Neural progenitor cell (in vitro differentiated cells): ENCODE measurements around the gene SUN1. TPM values are rescaled to one million over a fixed set of nuclear protein-coding genes. Genes with fewer than 3 reads are reported as not detected.
"Not testable (repeated sequence)": the region's sequence is repeated elsewhere in the genome, so short reads cannot be mapped to it uniquely, and the experiment has no call there.

Experiments
- DNase-seq: peaks from one replicate; pipeline ENCODE4 v3.0.0-alpha.2; 2016; ENCODE audit warnings: low spot score
- H2AFZ ChIP-seq: fragments of 200-600 bp; sonication (generic); replicated peaks from 2 replicates; pipeline ENCODE4 v1.6.1; 2016; ENCODE audit warnings: antibody characterized with exemption
- H3F3A ChIP-seq: fragments of 200-600 bp; sonication (generic); 2 replicates; pipeline ENCODE4 v1.6.1; 2016; ENCODE audit warnings: antibody characterized with exemption, low read depth
- H3K27ac ChIP-seq: fragments of 200-600 bp; sonication (generic); 2 replicates; pipeline ENCODE4 v1.5.1; 2016; ENCODE audit warnings: mild to moderate bottlenecking
- H3K27me3 ChIP-seq: fragments of 200-600 bp; sonication (generic); 2 replicates; pipeline ENCODE4 v1.6.1; 2016; ENCODE audit warnings: mild to moderate bottlenecking, moderate library complexity
- H3K36me3 ChIP-seq: fragments of 200-600 bp; sonication (generic); 2 replicates; pipeline ENCODE4 v1.5.1; 2016
- H3K4me1 ChIP-seq: fragments of 200-600 bp; sonication (generic); 2 replicates; pipeline ENCODE4 v1.6.1; 2016; ENCODE audit warnings: mixed run types
- H3K4me2 ChIP-seq: fragments of 200-600 bp; sonication (generic); 2 replicates; pipeline ENCODE4 v1.6.1; 2016
- H3K4me3 ChIP-seq: fragments of 200-600 bp; sonication (generic); 2 replicates; pipeline ENCODE4 v1.5.1; 2016
- H3K79me2 ChIP-seq: fragments of 200-600 bp; sonication (generic); 2 replicates; pipeline ENCODE4 v1.6.1; 2016; ENCODE audit warnings: low read depth
- H3K9ac ChIP-seq: fragments of 200-600 bp; sonication (generic); 2 replicates; pipeline ENCODE4 v1.6.1; 2016
- H3K9me3 ChIP-seq: fragments of 200-600 bp; sonication (generic); 2 replicates; pipeline ENCODE4 v1.5.1; 2016; ENCODE audit warnings: low read depth
- H4K20me1 ChIP-seq: fragments of 200-600 bp; sonication (generic); 2 replicates; pipeline ENCODE4 v1.6.1; 2016; ENCODE audit warnings: low read depth
- H3K27ac Mint-ChIP-seq: 3 replicates; pipeline ENCODE4 v1.8.0; 2021; ENCODE audit warnings: mixed read lengths
- H3K27me3 Mint-ChIP-seq: 2 replicates; pipeline ENCODE4 v1.8.0; 2022; ENCODE audit warnings: low read depth, mild to moderate bottlenecking, inconsistent platforms, moderate library complexity, mixed read lengths; ENCODE audit not compliant: insufficient read depth
- H3K36me3 Mint-ChIP-seq: 3 replicates; pipeline ENCODE4 v1.8.0; 2021; ENCODE audit warnings: mixed read lengths
- H3K4me1 Mint-ChIP-seq: 3 replicates; pipeline ENCODE4 v1.8.0; 2021; ENCODE audit warnings: mixed read lengths
- H3K4me3 Mint-ChIP-seq: 3 replicates; pipeline ENCODE4 v1.8.0; 2021; ENCODE audit warnings: mild to moderate bottlenecking, moderate library complexity, mixed read lengths
- H3K9me3 Mint-ChIP-seq: 3 replicates; pipeline ENCODE4 v1.8.0; 2020; ENCODE audit warnings: mixed read lengths
- CTCF ChIP-seq: fragments of 200-600 bp; sonication (generic); IDR thresholded peaks from 2 replicates; pipeline ENCODE4 v1.5.1; 2017; ENCODE audit warnings: antibody characterized with exemption, mild to moderate bottlenecking
- EZH2 ChIP-seq: fragments of 200-600 bp; sonication (generic); IDR thresholded peaks from 2 replicates; pipeline ENCODE4 v1.6.1; 2017; ENCODE audit warnings: antibody characterized with exemption, mild to moderate bottlenecking, moderate library complexity
- EZH2phosphoT487 ChIP-seq: fragments of 200-600 bp; sonication (generic); IDR thresholded peaks from 2 replicates; pipeline ENCODE4 v1.6.1; 2017; ENCODE audit warnings: antibody characterized with exemption
- total RNA-seq: library from RNA; depleted of rRNA; stranded (reverse); fragments of >200 nt; gene quantifications from 2 replicates; pipeline ENCODE4 v1.2.3, GENCODE V29; 2015; ENCODE audit warnings: low replicate concordance

Gene SUN1
- total RNA-seq, 1 donor from 2014 or later = 104 TPM

GRCh38 chr7:922334-923107 lies 90.2 kb downstream of the SUN1 start:
- H2AFZ ChIP-seq = no peak overlapping the region
- Mint-ChIP-seq H3K4me3 (no peak overlapping the region), H3K27ac (no peak overlapping the region), H3K36me3 (no peaks in the 10 kb centered on the region), H3K9me3 (no peaks in the 10 kb centered on the region), H3K4me1 (peaks cover 6% of the 10 kb centered on the region), H3K27me3 (no peaks in the 10 kb centered on the region)
- H3K4me1 ChIP-seq = no peaks in the 10 kb centered on the region
- no peak overlapping the region for H3K4me3 ChIP-seq
- H3K27ac ChIP-seq = no peak overlapping the region
- H3K9ac ChIP-seq = no peak overlapping the region
- no peaks in the 10 kb centered on the region for H3K36me3 ChIP-seq
- no peaks in the 10 kb centered on the region for H3K79me2 ChIP-seq
- H3K27me3 ChIP-seq = no peaks in the 10 kb centered on the region
- no peak for DNase-seq
- H3K9me3 ChIP-seq = no peaks in the 10 kb centered on the region
- H4K20me1 ChIP-seq = no peaks in the 10 kb centered on the region
- TF ChIP-seq EZH2phosphoT487 = no peak
- no peak for TF ChIP-seq CTCF
- TF ChIP-seq EZH2 = no peak
- no peak overlapping the region for H3K4me2 ChIP-seq
- H3F3A ChIP-seq = no peaks in the 10 kb centered on the region

GRCh38 chr7:923108-924041 lies 91.1 kb downstream of the SUN1 start:
- DNase-seq = no peak
- no peak overlapping the region for H3K4me3 ChIP-seq
- H3K4me1 ChIP-seq = no peaks in the 10 kb centered on the region
- Mint-ChIP-seq H3K4me1 (peaks cover 3% of the 10 kb centered on the region), H3K27ac (no peak overlapping the region), H3K9me3 (no peaks in the 10 kb centered on the region), H3K27me3 (peaks cover 4% of the 10 kb centered on the region), H3K36me3 (no peaks in the 10 kb centered on the region), H3K4me3 (no peak overlapping the region)
- H2AFZ ChIP-seq = no peak overlapping the region
- H3F3A ChIP-seq = no peaks in the 10 kb centered on the region
- no peaks in the 10 kb centered on the region for H3K27me3 ChIP-seq
- no peak overlapping the region for H3K4me2 ChIP-seq
- H3K36me3 ChIP-seq = no peaks in the 10 kb centered on the region
- H3K79me2 ChIP-seq = no peaks in the 10 kb centered on the region
- H3K9ac ChIP-seq = no peak overlapping the region
- no peaks in the 10 kb centered on the region for H4K20me1 ChIP-seq
- H3K9me3 ChIP-seq = no peaks in the 10 kb centered on the region
- no peak overlapping the region for H3K27ac ChIP-seq
- no peak for TF ChIP-seq CTCF
- no peak for TF ChIP-seq EZH2
- no peak for TF ChIP-seq EZH2phosphoT487

- H3K9me3 Mint-ChIP-seq, H3K4me2 ChIP-seq, H3K27me3 ChIP-seq, H4K20me1 ChIP-seq, H3K79me2 ChIP-seq, H3K27ac ChIP-seq, H3K36me3 ChIP-seq, H3K27ac Mint-ChIP-seq, H3K9ac ChIP-seq, H3K4me3 Mint-ChIP-seq, H3K27me3 Mint-ChIP-seq, H3K36me3 Mint-ChIP-seq, H3F3A ChIP-seq, H3K4me3 ChIP-seq, H2AFZ ChIP-seq, H3K4me1 Mint-ChIP-seq, H3K4me1 ChIP-seq, H3K9me3 ChIP-seq, DNase-seq: not testable (repeated sequence)
These were observed 91.8 kb downstream of the SUN1 start for GRCh38 chr7:924042-924441.

Other genes with a start within 250 kb of the SUN1 start
- gene DNAAF5, start 105.8 kb upstream of the SUN1 start, total RNA-seq = 23.5 and 45.2 TPM in 2 replicates
- gene PRKAR1B, start 105.2 kb upstream of the SUN1 start, total RNA-seq = 11.8 and 15.6 TPM in 2 replicates
- 17.2 and 35.7 TPM in 2 replicates for gene GET4, start 44.1 kb downstream of the SUN1 start, total RNA-seq
- 0.30 and 2.0 TPM in 2 replicates for gene ADAP1, start 122.2 kb downstream of the SUN1 start, total RNA-seq
- gene COX19, start 143.1 kb downstream of the SUN1 start, total RNA-seq = 15.1 and 17.9 TPM in 2 replicates
- gene CYP2W1, start 150.7 kb downstream of the SUN1 start, total RNA-seq = 0.06 TPM in 1 of 2 replicates, not detected in the other
- gene GPR146, start 212.1 kb downstream of the SUN1 start, total RNA-seq = 0.79 and 3.5 TPM in 2 replicates